HG02610 (cell line): ENCODE results near the gene MVB12B.
A peak's percentile ranks its signal among the peaks of the same experiment; 100 is the strongest.
"Not testable (repeated sequence)": the region's sequence is repeated elsewhere in the genome, so short reads cannot be mapped to it uniquely, and the experiment has no call there.

ENCODE experiments used
- ATAC-seq: cut with Tn5 transposase; IDR thresholded peaks from one replicate; pipeline ENCODE4 v1.9.1; 2021; ENCODE audit warnings: mild to moderate bottlenecking, moderate library complexity; ENCODE audit not compliant: unreplicated experiment

MVB12B gene

DNA sequence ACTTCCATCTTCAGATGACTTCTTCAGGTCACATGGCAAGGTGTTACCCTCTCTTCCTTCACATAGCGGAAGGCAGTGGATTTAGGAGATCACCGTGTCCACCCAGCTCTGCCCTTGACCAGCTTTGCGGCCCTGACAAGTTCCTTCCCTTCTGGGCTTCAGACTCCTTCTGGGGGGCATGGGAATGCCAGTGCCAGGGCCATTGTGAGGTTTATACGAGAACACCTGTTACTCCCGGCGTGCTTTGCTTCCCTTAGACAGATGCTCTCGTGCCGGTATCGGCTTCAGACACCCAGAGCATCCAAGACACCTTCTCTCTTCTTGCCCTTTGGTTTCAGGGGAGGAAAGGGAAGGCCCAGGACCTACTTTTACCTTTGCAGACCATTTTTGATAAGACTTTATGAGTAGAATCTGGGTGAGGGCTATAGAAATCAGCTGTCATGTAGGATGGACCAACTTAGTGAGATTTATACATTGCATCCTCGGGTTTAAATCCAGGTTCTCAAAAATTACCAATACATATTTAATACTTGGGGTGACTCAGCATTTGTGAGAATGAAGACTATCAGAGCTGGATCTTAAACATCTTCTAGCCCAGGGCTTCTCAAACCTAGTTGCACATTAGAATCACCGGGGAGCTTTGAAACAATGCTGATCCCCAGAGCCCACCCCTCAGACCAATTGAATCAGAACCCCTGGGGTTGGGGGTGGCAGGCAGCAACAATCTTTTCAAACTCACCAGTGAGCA lies 138.2 kb downstream of the MVB12B start:
- no peak for ATAC-seq

DNA sequence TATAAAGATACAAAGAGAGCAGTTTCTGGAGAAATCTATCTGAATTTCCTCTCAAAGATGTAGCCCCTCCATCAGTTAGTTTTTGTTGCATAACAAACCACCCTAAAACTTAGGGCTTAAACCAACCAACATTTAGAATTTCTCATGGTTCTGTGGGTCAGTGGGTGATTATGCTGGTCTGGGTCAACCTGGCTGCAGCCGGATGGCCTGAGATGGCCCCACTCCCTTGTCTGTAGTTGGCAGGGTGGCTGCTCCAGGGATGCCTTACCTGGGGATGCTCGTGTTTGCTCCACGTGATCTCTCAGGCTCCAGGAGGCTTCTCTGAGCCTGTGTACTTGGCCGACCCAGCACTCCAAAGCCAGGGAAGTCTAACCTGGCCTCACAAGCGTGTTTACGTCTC lies 139.3 kb downstream of the MVB12B start:
- ATAC-seq: no peak

DNA sequence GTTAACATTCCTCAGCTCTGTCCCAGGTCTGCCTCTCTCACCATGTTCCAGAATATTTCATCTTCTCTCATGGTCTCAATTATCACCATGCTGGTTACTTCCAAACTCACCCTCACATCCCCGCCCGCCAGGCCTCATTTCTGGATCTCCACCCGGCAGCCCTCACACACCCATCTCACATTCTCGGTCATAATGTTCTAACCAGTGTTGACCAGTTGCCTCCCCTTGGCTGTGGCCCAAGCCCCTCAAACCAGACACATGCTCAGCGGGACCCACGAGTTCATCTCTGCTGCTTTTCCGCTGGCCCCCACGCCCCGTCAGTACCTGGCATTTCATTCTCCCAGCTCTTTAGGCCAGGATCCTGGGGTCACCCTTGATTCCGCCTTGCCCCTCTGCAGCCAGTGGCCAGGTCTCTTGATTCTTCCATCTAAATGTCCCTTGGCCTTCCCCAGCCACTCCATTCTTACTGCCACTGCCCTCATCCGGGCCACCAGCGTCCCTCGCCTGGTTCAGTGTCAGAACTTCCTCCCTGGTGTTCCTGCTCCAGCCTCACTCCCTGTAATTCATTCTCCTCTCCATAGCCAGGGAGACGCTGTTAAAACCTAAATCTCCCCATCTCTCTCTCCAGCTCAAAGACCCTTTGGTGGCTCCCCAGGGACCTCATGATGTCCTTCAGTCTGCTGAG lies 141.7 kb downstream of the MVB12B start:
- ATAC-seq: no peak

DNA sequence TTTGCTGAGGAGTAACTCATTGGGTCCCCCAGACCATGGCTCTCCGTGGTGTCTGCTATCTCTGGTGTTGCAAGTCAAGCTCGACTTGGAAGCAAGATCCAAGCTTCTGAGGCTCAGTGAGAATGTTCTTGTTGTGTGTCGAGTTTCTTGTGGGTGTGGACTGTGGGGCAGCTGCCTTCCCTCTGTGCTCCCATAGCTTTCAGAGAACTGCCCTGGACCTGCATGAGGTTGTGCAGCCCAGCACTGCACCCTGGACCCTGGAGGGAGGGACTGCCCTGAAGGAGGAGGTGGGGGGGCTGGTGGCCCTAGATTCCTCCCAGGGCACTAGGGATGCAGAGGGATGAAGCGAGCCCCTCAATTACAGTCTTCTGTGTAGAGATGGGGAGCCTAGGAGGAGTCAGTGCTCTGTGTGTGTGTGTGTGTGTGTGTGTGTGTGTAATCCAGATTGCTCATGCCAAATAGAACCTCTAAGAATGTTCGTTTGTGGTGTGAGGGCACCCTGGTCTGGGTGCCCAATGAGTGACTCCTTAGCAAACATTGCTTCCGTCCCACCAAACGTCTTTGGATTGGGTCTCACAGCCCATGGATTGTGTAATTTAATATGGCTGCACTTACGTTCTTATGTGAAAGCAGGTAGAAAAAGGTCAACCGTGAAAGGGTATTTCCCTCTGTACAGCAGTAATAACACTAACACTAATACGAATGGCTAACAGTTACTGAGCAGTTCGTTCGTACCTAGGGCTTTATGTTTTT lies 143.8 kb downstream of the MVB12B start:
- ATAC-seq: peak; percentile 51

DNA sequence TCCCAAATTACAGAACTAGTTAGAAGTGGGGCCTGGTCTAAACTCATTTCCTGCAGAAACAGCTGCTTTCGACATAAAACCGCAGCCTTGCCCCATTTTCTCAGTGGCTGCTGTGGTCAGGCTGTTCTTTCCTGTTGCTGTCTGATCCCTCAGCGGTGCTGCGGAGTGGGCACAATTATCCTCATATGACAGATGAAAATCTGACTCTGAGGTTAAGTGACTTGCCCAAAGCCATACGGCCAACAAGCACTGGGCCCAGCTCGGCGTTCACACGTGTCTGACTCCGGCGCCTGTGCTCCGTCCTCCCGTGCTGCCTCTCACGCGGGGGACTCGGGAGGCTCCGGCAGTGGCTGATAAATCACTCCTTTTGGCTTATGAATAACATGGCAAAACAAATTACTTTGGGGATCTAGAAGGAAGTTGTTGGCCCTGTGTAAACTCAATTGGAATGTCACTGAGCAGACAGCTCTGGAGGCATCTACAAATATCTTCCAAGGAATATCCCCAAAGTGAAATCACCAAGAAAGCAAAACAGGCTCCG lies 144.5 kb downstream of the MVB12B start:
- ATAC-seq: peak; percentile 71

DNA sequence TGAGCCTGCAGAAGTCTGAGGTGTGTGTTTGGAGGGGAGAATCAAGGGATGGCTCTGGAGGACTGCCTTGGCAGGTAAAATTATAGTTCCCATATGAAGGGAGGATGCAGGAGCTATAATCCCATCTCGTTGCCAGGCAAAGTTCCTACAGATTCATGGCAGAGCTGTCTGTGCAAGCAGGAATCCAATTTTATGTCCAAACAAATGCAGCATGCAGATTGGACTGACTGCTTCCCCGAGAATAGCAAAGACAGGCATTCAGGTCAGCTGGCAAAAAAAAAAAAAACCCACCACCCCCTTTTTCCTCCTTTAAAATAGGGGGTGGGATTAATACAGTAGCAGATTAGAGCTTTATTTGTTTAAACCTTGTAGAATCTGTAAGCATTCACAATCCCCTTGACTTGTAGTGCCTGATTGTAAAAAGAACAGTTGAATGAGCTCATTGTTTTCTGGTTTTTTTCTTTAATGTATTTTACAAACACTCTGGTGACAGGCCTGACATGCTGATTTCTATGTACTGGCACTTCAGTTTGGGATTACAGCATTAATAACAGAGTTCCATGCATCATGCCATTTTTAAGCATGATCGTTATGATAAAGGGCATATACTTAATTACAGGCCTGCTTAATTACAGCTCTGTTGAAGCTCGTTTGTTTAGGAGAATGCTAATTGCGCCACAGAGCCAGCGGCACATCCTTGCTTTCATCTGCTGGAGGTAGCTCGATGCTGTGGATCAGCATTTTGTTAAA lies 145.7 kb downstream of the MVB12B start:
- no peak for ATAC-seq

DNA sequence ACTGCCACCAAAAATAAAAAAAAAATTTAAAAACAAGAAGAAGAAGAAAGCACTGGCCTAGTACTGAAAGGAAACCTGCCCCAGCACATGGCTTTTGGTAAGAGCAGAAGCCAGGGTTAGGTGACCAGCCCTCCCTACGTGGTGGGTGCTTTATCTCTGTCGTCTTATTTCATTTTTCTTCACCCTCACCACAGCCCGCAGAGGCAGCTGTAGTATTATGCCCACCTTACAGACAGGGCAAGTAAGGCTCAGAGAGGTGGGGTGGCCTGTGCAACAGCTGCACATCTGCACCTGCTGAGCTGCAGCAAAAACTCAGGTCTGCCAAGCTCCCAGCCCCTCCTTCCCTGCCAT lies 146.3 kb downstream of the MVB12B start:
- ATAC-seq: no peak

DNA sequence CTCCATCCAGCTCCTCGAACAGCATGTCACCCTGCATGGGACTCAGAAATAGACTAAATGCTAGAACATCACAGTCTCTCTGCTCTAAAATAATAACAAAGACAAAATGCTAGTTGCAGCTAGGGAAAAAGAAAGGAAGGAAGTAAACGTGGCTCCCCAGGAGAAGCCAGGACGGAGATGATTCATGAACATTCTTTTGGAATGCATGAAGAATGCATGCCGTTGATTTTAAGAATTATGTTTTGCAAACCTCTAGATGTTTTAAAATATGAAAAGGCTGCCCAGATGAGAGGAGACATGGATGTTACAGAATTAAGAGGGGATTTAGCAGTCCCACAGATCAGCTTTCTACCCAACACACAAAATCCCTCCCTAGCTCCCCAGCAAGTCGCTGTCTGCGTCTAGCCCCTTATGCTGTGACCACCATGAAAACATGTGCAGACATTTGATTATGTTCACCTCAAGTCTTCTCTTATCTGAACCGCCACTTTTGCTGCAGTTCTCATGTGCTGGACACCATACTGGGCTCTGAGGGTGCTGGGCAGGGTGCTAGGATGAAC lies 147.7 kb downstream of the MVB12B start:
- no peak for ATAC-seq

DNA sequence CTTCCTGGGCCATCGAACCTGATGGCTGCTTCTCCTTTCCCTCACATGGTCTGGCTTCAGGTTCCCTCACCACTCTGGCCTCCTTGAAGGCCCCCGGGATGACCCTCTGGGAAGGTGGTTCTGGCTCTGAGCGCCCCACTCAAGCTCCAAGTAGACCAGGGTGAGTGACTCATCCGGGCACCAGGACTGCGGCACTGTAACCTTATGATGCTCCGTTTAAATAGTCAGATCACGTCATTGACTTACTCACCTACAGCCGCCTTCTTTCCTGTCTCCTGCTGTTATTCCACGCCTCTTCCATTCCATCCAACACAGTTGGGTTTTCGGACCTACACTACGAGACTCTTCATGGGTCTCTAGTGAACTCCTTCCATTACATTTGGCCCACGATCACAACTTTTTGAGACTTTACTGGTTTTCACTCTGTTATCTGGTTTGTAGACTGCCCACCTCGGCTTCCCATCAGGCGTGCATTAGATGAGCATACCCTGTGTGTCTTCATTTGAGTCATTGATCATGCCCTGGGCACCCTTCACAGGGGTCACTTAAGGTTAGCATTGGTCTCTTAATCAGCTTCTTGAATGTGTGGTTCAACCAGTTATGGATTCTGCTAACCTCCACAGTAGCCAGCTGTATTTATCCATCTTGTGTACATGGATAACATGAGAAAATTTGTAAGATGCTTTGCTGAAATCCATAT lies 148.3 kb downstream of the MVB12B start:
- ATAC-seq: no peak

DNA sequence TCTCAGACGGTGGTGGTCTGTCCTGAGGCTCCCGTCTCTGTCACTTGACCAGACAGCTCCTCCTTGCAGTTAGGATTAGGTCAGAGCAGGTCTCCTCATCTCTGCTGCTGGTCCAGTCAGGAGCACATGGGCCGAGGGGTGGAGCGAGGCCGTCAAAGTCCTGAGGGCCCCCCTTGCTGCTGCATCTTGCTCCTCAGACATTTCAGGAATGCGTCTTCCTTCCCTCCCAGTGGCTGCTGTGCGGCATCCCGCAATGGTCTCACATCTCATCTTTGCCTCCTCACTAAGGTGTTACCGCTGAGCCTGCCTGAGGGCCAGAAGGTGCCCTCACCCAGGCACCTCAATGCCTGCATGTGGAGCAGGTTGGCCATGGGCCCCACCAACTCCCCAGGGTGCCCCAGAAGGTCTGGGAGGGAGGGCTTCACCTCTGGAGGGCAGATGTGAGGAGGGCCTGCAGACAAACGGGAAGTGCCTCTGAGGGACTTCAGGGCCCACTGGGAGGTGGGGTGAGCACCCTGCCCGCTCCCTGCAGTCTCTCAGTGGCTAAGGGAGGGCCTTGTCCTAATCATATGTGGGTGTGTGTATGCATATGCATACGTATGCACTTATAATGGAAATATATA lies 149.4 kb downstream of the MVB12B start:
- no peak for ATAC-seq

DNA sequence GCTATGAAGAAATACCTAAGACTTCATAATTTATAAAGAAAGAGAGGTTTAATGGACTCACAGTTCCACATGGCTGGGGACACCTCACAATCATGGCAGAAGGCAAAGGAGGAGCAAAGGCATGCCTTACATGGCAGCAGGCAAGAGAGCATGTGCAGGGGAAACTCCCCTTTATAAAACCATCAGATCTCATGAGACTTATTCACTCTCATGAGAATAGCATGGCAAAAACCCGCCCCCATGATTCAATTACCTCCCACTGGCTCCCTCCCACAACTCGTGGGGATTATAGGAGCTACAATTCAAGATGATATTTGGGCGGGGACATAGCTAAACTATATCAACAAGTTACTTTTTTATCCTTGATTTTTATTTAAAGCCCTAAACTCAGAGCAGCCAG lies 150.8 kb downstream of the MVB12B start:
- not testable (repeated sequence) for ATAC-seq

DNA sequence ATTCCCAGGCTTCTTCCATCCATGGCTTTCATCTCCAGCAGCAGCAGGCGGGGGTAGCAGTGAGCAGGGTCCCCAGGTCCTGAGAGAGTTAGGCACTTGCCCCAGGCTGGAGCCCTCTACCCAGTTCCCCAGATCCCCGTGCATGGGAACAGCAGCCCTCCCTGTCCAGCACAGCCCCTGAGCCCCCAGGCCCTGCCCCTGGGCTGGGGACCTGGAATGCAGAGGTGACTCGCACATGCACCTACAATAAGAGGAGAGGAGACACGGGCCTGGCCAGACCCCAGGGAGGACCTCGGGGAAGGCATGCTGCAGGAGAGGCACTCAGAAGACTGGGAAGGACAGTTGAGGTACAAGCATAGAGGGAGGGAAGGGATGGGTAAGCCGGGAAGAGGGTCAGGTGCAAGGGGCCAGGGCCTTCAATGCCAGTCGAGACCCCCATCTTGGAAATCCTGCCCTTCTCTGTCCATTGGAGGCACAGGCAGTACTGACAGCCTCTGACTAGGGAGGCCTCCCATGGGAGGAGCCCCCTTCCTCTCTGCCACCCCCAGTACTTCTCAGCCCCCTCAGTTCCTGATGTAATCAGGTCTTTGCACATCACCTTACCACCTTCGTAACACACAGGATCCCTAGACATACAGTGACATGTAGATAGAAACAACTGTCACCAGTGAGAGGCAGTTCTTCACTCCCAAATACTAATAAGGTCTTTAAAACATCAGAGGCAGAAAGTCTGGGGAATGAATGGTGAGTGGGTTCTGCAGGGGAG lies 151.8 kb downstream of the MVB12B start:
- no peak for ATAC-seq

DNA sequence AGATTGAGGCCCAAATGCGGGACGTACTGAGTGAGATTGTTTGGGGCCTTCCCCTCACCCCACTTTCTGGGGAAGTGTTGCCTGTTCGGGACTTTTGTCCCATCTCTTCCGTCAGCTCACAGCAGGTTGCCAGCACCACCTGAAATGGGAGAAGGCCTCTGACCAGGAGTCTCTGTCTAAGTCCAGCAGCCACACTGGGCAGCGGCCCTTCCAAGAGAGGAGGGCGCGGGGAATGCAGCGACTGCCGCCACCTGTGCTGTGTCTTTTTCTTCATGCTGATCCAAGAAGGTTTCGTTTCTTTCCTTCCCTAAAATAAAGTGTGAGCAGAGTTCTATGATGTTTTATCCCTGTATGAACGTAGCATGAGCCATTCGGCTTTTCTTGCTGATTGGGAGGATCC lies 152.9 kb downstream of the MVB12B start:
- ATAC-seq: no peak

DNA sequence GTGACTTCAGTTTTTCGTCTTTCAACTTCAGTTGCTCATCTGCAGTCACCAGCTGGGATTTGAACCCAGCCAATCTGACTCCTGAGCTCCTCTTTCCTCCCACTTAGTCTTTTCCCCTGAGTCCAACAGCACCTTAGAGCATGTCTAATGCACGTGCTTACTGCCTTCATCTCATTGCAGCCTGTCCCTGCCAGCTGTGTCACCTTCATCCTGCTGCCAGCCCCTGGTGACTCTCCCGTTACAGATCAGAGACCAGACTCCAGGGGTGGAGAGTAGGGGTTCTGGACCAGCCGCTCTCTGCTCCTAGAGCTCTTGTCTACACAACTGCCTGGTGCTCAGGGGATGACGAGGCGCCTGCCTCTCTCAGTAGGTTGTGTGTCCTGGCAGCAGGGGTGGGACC lies 154.2 kb downstream of the MVB12B start:
- no peak for ATAC-seq

DNA sequence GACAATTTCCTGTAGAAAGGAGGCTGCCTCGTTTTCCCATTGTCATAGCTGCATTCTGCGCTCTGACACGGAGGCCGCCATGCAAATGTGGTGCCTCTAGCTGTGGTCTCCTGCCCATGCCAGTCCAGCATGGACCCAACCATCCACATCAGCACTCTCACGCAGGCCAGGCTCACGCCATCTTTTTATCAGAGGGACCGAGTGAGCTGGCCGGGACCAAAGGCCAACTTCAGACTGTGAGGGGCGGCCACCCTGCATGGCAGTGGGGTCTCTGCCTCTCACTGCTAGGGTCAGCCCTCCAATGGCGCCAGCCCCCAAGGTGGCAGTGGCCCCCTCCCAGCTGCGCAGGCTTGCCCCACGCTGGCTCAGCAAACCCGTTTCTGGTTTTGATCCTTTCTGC lies 155.2 kb downstream of the MVB12B start:
- ATAC-seq: no peak

DNA sequence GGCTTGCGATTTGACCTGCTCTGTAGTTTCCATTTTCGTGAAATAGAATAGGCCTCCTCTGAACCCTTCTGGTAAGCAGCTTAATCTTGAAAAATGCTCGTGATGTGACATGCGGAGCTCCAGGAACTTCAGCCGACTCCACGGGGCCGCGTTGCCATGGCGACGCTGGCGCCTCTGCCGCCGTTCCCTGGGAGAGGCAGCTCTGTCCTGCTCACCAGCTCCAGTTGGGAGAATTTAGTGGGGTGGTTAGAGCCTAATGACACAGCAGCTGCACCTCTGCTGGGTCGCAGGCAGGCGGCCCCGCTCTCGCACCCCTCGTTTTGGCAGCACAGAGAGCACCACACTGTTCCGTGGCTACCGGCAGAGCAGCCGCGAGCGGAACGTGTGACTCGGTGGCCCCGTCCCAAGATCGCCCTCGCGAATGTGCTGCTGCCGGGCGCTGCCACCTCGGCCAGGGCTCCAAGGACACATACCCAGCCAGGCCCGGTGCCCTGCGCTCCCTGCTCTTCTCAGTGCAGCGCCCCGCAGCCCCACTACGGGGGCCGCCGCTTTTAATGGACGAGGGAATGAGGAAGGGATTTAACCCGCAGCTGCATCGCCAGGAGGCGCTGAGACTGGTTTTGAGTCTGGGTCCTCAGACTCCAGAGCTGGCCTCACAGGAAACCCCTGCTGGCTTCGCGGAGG lies 155.9 kb downstream of the MVB12B start:
- ATAC-seq: no peak

DNA sequence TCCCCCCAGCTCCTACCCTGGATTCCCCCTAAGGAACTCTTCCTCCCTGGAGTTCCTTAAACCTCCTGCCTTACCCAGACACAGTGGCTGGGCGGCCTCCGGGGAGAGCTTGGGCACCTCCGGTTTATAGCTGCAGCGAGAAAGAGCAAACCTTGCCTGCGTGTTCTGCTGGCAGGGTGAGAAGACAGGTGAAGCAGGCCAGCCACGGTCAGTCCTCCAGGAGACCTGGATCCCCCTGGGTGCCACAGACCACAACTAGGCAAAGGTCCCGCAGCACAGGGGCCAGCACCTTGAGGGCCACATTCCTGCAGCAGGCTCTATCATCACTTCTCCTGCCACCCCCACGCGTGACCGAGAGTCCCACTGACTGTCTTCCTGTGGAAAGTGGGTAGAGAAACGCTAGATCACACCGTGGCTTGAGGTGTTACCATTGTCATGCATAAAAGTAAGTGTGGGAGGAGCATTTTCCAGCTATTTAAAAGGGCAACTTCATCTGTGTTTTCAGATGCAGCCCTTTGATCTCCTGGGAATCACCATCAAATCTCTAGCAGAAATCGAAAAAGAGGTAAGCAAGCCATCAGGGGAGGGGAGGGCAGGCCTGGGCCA lies 156.9 kb downstream of the MVB12B start:
- no peak for ATAC-seq

DNA sequence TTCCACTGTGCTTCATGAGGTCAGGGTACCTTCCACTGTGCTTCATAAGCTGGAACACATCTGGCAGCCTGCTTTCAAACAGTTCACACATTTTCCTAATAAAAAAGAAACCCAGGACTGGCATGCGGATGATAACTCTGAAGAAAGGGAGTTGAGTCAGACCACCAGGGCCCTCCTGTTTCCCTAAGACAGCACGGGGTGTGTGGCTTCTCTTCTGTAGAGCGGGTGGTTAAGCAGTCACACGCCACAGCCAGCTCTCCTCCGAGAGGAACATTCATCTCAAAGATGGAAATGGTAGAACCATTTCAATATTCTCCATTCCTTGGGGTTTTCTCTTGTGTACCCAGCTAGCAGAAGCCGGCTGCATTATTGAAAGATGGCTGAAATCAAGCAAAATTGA lies 159.0 kb downstream of the MVB12B start:
- no peak for ATAC-seq
